ENCODE data around the gene CENPV.
A peak's percentile ranks its signal among the peaks of the same experiment; 100 is the strongest.

CENPV gene

GRCh38 chr17:16383216-16383615 lies 29.9 kb upstream of the CENPV start:
- Histone ChIP-seq H3K4me1 (ENCODE audit: insufficient read depth, low read length, severe bottlenecking) (peaks cover 64% of the 10 kb centered on the region), H3K27ac (ENCODE audit: low read depth, low read length, poor library complexity, severe bottlenecking) (peak overlapping the region; percentile 93), H3K4me2 (ENCODE audit: low read length) (peak overlapping the region; percentile 60), H3K27me3 (ENCODE audit: insufficient read depth, low read length) (no peaks in the 10 kb centered on the region), H3K79me2 (ENCODE audit: insufficient read depth, low read length) (peaks cover 7% of the 10 kb centered on the region), H3K9ac (ENCODE audit: low read length) (peak overlapping the region; percentile 3; the same call in 1 of the 2 replicates), H3F3A (ENCODE audit: insufficient read depth, low read length) (peaks cover 7% of the 10 kb centered on the region; the same call in 1 of the 2 replicates), H4K20me1 (ENCODE audit: insufficient read depth, low read length) (no peaks in the 10 kb centered on the region), H2AFZ (ENCODE audit: low read length) (no peak overlapping the region), H3K4me3 (ENCODE audit: low read depth, low read length, poor library complexity, severe bottlenecking) (peak overlapping the region; percentile 76), H3K9me2 (ENCODE audit: low read depth, low read length) (no peaks in the 10 kb centered on the region), H3K9me3 (ENCODE audit: low read length) (no peaks in the 10 kb centered on the region), H3K36me3 (ENCODE audit: insufficient read depth, low read length) (peaks cover 26% of the 10 kb centered on the region)
- TF ChIP-seq CTCF (IDR thresholded peaks at IDR 0.05; ENCODE audit: low read length) (no peak), EZH2 (IDR thresholded peaks at IDR 0.05; ENCODE audit: borderline replicate concordance, low read length) (no peak)

GRCh38 chr17:16381496-16381820 lies 28.2 kb upstream of the CENPV start:
- Histone ChIP-seq H3K27me3 (ENCODE audit: insufficient read depth, low read length) (no peaks in the 10 kb centered on the region), H3K27ac (ENCODE audit: low read depth, low read length, poor library complexity, severe bottlenecking) (peak overlapping the region; percentile 79)
- TF ChIP-seq EZH2 (IDR thresholded peaks at IDR 0.05; ENCODE audit: borderline replicate concordance, low read length) = no peak
- TF ChIP-seq CTCF (IDR thresholded peaks at IDR 0.05; ENCODE audit: low read length) = 0 out of 2 replicates have a peak, but pooled peaks have one; percentile 11

GRCh38 chr17:16380640-16381495 lies 27.6 kb upstream of the CENPV start, which contains the start of gene UBB:
Gene UBB (plus strand): TSS chr17:16381091. CDS start chr17:16381908, 817 bp downstream.
- no peaks in the 10 kb centered on the region for H3K27me3 ChIP-seq (ENCODE audit: insufficient read depth, low read length)

More at GRCh38 chr17:16381496-16381820, 28.2 kb upstream of the CENPV start:
- H3K4me1 ChIP-seq (ENCODE audit: insufficient read depth, low read length, severe bottlenecking) = peaks cover 48% of the 10 kb centered on the region
- peaks cover 26% of the 10 kb centered on the region for H3K36me3 ChIP-seq (ENCODE audit: insufficient read depth, low read length)
- no peaks in the 10 kb centered on the region for H3K9me2 ChIP-seq (ENCODE audit: low read depth, low read length)
- H4K20me1 ChIP-seq (ENCODE audit: insufficient read depth, low read length) = no peaks in the 10 kb centered on the region
- no peak overlapping the region for H2AFZ ChIP-seq (ENCODE audit: low read length)
- H3K4me3 ChIP-seq (ENCODE audit: low read depth, low read length, poor library complexity, severe bottlenecking) = peak overlapping the region; percentile 76
- peak overlapping the region; percentile 81 for H3K9ac ChIP-seq (ENCODE audit: low read length)
- H3F3A ChIP-seq (ENCODE audit: insufficient read depth, low read length) = peaks cover 7% of the 10 kb centered on the region; the same call in 1 of the 2 replicates
- H3K79me2 ChIP-seq (ENCODE audit: insufficient read depth, low read length) = peaks cover 7% of the 10 kb centered on the region
- H3K4me2 ChIP-seq (ENCODE audit: low read length) = peak overlapping the region; percentile 66
- H3K9me3 ChIP-seq (ENCODE audit: low read length) = no peaks in the 10 kb centered on the region

More at GRCh38 chr17:16380640-16381495, 27.6 kb upstream of the CENPV start, which contains the start of gene UBB:
- Histone ChIP-seq H4K20me1 (ENCODE audit: insufficient read depth, low read length) (no peaks in the 10 kb centered on the region), H2AFZ (ENCODE audit: low read length) (no peak within 1 kb of the TSS), H3K79me2 (ENCODE audit: insufficient read depth, low read length) (peaks cover 7% of the 10 kb centered on the region), H3K4me2 (ENCODE audit: low read length) (peak within 1 kb of the TSS; percentile 66), H3K9me2 (ENCODE audit: low read depth, low read length) (no peaks in the 10 kb centered on the region), H3K9ac (ENCODE audit: low read length) (peak within 1 kb of the TSS; percentile 81), H3K27ac (ENCODE audit: low read depth, low read length, poor library complexity, severe bottlenecking) (peak within 1 kb of the TSS; percentile 79), H3K36me3 (ENCODE audit: insufficient read depth, low read length) (peaks cover 26% of the 10 kb centered on the region), H3K4me1 (ENCODE audit: insufficient read depth, low read length, severe bottlenecking) (peaks cover 43% of the 10 kb centered on the region), H3K4me3 (ENCODE audit: low read depth, low read length, poor library complexity, severe bottlenecking) (peak within 1 kb of the TSS; percentile 76), H3F3A (ENCODE audit: insufficient read depth, low read length) (peaks cover 7% of the 10 kb centered on the region; the same call in 1 of the 2 replicates), H3K9me3 (ENCODE audit: low read length) (no peaks in the 10 kb centered on the region)
- TF ChIP-seq EZH2 (IDR thresholded peaks at IDR 0.05; ENCODE audit: borderline replicate concordance, low read length) (no peak), CTCF (IDR thresholded peaks at IDR 0.05; ENCODE audit: low read length) (no peak; the same call in 1 of the 2 replicates)
